Nephron progenitor cell (in vitro differentiated cells): ENCODE measurements around the gene ANAPC13.

ENCODE experiments used
- DNase-seq: peaks from one replicate; pipeline ENCODE4 v3.0.0; 2021
- H3K27ac Mint-ChIP-seq: 2 replicates; pipeline ENCODE4 v1.8.0; 2021; ENCODE audit warnings: mild to moderate bottlenecking, moderate library complexity, mixed read lengths
- H3K27me3 Mint-ChIP-seq: 2 replicates; pipeline ENCODE4 v1.8.0; 2021; ENCODE audit warnings: mild to moderate bottlenecking, low read depth, mixed read lengths; ENCODE audit not compliant: poor library complexity
- H3K36me3 Mint-ChIP-seq: 2 replicates; pipeline ENCODE4 v1.8.0; 2021; ENCODE audit warnings: low read depth, mixed read lengths
- H3K4me1 Mint-ChIP-seq: 2 replicates; pipeline ENCODE4 v1.8.0; 2021; ENCODE audit warnings: mixed read lengths
- H3K4me3 Mint-ChIP-seq: 2 replicates; pipeline ENCODE4 v1.8.0; 2021; ENCODE audit warnings: mild to moderate bottlenecking, moderate library complexity, mixed read lengths
- H3K9me3 Mint-ChIP-seq: 2 replicates; pipeline ENCODE4 v1.8.0; 2021; ENCODE audit warnings: mild to moderate bottlenecking, moderate library complexity, mixed read lengths
- TF ChIP-seq, protein P1 (sequence below): fragments of 200-600 bp; sonication (generic); IDR thresholded peaks from 2 replicates; pipeline ENCODE4 v1.5.0; 2021; ENCODE audit warnings: antibody characterized with exemption

The ANAPC13 gene, protein sequence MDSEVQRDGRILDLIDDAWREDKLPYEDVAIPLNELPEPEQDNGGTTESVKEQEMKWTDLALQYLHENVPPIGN

GRCh38 chr3:134485718-134486576 is at the start of gene ANAPC13, which contains the start of gene CEP63:
Gene ANAPC13, minus strand, starts transcription at chr3:134485985. Its CDS starts 3,081 bp downstream, at chr3:134482904.
Gene CEP63, plus strand, starts transcription at chr3:134486057. Its CDS starts 9,264 bp downstream, at chr3:134495321.
- peak within 1 kb of the TSS; percentile 99 for H3K27ac Mint-ChIP-seq
- H3K36me3 Mint-ChIP-seq, result peaks cover 48% of the 10 kb centered on the region
- peak; percentile 85 for DNase-seq
- H3K4me1 Mint-ChIP-seq, result peaks cover 40% of the 10 kb centered on the region
- H3K27me3 Mint-ChIP-seq, result peaks cover 2% of the 10 kb centered on the region
- TF ChIP-seq, protein P1, sequence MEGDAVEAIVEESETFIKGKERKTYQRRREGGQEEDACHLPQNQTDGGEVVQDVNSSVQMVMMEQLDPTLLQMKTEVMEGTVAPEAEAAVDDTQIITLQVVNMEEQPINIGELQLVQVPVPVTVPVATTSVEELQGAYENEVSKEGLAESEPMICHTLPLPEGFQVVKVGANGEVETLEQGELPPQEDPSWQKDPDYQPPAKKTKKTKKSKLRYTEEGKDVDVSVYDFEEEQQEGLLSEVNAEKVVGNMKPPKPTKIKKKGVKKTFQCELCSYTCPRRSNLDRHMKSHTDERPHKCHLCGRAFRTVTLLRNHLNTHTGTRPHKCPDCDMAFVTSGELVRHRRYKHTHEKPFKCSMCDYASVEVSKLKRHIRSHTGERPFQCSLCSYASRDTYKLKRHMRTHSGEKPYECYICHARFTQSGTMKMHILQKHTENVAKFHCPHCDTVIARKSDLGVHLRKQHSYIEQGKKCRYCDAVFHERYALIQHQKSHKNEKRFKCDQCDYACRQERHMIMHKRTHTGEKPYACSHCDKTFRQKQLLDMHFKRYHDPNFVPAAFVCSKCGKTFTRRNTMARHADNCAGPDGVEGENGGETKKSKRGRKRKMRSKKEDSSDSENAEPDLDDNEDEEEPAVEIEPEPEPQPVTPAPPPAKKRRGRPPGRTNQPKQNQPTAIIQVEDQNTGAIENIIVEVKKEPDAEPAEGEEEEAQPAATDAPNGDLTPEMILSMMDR, result no peak
- no peaks in the 10 kb centered on the region for H3K9me3 Mint-ChIP-seq
- peak within 1 kb of the TSS; percentile 88 for H3K4me3 Mint-ChIP-seq

GRCh38 chr3:134535186-134535970 is 49.6 kb upstream of the ANAPC13 start:
- no peaks in the 10 kb centered on the region for H3K4me1 Mint-ChIP-seq
- no peak overlapping the region for H3K27ac Mint-ChIP-seq
- TF ChIP-seq, protein P1, result no peak
- H3K27me3 Mint-ChIP-seq, result no peaks in the 10 kb centered on the region
- H3K36me3 Mint-ChIP-seq, result peaks cover 43% of the 10 kb centered on the region
- no peak for DNase-seq
- no peak overlapping the region for H3K4me3 Mint-ChIP-seq
- no peaks in the 10 kb centered on the region for H3K9me3 Mint-ChIP-seq

DNA sequence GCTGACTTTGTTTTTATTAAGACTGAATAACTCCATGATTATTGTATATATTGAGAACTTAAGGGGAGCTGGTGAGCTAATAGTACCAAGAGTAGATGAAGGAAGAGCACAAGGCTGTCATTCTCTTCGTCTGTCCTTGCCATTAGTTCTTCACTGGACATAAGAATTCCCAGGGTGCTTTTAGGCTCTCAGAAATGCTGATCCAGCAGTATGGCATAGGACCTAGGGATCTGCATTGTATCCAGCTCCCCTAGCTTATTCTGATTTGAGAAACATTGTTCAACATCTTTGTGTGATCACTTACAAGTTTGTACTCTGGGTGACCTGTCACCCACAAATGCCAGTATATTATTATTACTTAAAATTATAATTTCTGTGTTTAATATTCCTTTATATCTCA is 47.7 kb upstream of the ANAPC13 start:
- H3K9me3 Mint-ChIP-seq, result no peaks in the 10 kb centered on the region
- H3K36me3 Mint-ChIP-seq, result peaks cover 27% of the 10 kb centered on the region
- no peak overlapping the region for H3K27ac Mint-ChIP-seq
- H3K27me3 Mint-ChIP-seq, result no peaks in the 10 kb centered on the region
- no peak for DNase-seq
- TF ChIP-seq, protein P1, result no peak
- no peaks in the 10 kb centered on the region for H3K4me1 Mint-ChIP-seq
- no peak overlapping the region for H3K4me3 Mint-ChIP-seq

- Mint-ChIP-seq H3K4me3 (no peak overlapping the region), H3K27ac (no peak overlapping the region), H3K27me3 (no peaks in the 10 kb centered on the region), H3K9me3 (peaks cover 38% of the 10 kb centered on the region), H3K4me1 (no peaks in the 10 kb centered on the region), H3K36me3 (peaks cover 57% of the 10 kb centered on the region)
- no peak for DNase-seq
- TF ChIP-seq, protein P1, result no peak
These were observed 41.9 kb upstream of the ANAPC13 start for GRCh38 chr3:134527538-134528186.

DNA sequence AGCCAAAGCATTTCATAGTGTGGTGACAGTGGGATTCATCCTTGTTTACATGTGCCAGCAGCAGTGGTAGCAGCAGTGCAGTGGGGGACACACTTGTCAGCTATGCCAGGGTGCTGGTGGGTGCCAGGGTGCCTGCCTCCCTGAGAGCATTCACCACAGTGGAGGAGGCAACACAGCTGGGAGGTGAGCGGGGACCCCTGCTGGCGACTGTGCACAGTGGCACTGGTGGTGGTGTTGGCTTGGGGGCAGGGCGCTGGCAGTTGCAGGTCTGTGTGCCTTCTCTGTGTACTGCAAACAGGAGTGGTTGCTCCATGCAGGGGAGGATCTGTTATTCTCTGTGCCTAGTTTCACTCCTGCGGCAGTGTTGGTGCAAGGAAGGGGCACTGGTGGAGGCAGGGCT is 41.3 kb upstream of the ANAPC13 start:
- peaks cover 60% of the 10 kb centered on the region for H3K36me3 Mint-ChIP-seq
- no peak overlapping the region for H3K27ac Mint-ChIP-seq
- TF ChIP-seq, protein P1, result no peak
- no peaks in the 10 kb centered on the region for H3K4me1 Mint-ChIP-seq
- H3K9me3 Mint-ChIP-seq, result peaks cover 44% of the 10 kb centered on the region
- H3K27me3 Mint-ChIP-seq, result no peaks in the 10 kb centered on the region
- DNase-seq, result peak; percentile 8
- no peak overlapping the region for H3K4me3 Mint-ChIP-seq
